ENCODE data around the gene CUX1.
"Not testable (repeated sequence)": the region's sequence is repeated elsewhere in the genome, so short reads cannot be mapped to it uniquely, and the experiment has no call there.

CUX1 gene

DNA sequence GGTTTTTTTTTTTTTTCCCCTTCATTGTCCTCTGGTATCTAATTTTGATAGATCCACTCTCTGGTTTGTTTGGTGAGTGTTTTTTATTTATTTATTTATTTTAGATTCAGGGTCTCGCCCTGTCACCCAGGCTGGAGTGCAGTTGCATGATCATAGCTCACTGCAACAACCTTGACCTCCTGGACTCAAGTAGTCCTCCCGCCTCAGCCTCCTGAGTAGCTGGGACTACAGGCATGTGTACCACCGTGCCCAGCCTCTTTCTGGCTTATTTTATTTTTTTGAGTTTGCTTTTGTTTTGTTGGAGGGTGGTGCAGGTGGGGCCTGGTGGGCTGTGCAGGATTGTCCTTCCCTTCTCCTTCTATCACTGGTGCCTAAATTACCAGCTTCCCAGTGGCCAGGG lies 282.0 kb downstream of the CUX1 start:
- no peak for DNase-seq (ENCODE audit: low read depth in 3 of 3)

- no peak for DNase-seq (ENCODE audit: low read depth in 3 of 3)
Measured at GRCh38 chr7:102101111-102101551, 283.7 kb downstream of the CUX1 start.

DNA sequence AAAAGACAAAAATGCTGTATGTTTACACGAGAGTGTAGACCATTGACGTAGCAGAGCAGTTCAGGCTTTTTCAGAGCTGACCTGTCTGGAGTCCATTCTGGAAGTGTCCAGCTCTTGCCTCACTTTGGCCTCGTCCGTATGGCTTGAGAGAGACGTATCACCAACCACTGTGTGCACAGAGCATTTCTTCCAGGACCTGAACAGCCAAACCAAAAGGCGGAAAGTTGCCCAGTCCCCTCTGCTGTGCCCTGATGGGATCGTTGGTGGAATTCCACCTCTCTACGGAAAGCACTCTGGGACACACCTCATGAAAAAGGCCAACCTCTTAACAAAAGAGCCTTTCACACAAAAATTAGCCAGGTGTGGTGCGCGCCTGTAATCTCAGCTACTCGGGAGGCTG lies 284.5 kb downstream of the CUX1 start:
- DNase-seq (ENCODE audit: low read depth in 3 of 3) = no peak

DNA sequence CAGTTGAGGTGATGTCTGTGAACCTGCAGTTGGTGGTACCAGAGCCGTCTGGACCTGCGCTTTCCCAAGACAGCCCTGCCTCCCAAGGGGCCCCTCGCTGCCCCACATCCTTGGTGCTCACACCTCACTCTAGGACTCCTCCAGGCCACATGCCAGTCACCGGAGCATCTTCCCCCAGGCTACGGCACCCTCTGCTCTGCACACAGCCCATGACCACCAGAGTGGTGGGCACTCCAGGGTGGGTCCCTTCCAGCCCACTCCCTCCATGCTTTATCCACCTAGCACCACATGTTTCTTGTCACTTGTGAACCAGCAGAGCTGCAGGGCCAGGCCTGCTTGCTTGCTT lies 285.6 kb downstream of the CUX1 start:
- no peak for DNase-seq (ENCODE audit: low read depth in 3 of 3)

DNA sequence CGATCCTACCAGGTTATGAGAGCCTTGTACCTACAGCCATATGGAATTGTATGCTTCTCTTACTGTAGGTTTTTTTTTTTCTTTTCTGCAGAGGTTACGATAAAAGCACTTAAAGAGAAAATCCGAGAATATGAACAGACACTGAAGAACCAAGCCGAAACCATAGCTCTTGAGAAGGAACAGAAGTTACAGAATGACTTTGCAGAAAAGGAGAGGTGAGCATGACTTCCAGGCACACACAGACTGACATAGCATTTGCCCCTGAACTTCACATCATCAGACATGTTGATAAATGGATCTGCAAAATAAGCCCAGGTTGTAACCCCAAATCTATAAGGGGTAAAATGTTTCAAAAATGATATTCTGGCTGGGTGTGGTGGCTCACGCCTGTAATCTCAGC lies 286.8 kb downstream of the CUX1 start:
- DNase-seq (ENCODE audit: low read depth in 3 of 3) = no peak

DNA sequence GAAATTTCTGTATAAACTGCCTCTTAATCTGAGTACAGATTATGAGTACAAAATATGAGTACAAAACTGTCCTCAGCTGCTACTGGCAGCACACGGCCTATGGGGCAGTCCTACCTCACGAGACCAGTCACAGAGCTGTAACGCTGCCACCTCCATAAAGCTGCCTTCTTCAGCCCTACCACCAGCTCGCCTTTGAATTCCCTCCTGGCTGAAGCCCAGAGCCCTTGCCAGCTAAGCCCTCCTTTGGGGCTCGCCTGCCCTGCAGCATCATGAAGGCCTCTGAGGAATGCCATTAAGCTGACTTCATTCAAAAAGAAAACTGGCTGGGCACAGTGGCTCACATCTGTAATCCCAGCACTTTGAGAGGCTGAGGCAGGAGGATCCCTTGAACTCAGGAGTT lies 289.2 kb downstream of the CUX1 start:
- no peak for DNase-seq (ENCODE audit: low read depth in 3 of 3)

DNA sequence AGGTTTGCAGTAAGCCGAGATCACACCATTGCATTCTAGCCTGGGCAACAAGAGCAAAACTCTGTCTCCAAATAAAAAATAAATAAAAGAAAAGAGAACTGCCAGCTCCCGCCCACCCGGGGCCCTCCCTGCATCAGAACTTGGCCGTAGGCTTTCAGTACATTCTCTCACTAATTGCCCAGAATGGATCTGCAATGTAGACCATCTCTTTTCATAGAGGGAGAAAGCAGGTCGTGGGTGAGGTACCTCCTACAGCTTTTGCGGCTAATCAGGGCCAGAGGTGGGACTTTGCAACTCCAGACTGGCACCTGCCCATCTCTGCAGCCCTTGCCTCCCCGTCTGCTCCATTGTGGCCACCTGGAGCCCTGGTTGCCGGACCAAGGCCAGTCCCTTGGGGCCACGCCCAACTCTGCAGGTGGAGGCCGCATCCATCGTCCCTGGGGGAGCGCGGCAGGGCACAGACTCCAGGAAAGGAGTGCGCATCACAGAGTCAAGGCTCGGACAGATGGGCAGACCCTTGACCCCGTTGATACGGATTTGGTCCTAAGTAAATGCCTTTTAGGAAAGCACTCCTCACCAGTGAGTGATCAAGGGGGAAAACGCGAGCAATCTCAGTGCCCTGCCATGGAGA lies 290.2 kb downstream of the CUX1 start:
- DNase-seq (ENCODE audit: low read depth in 3 of 3) = no peak

GRCh38 chr7:102111061-102112041 lies 293.9 kb downstream of the CUX1 start:
- no peak for DNase-seq (ENCODE audit: low read depth in 3 of 3)

GRCh38 chr7:102115181-102115580 lies 297.8 kb downstream of the CUX1 start:
- DNase-seq (ENCODE audit: low read depth in 3 of 3) = no peak

- no peak for DNase-seq (ENCODE audit: low read depth in 3 of 3)
Measured at GRCh38 chr7:102115931-102116330, 298.5 kb downstream of the CUX1 start.

DNA sequence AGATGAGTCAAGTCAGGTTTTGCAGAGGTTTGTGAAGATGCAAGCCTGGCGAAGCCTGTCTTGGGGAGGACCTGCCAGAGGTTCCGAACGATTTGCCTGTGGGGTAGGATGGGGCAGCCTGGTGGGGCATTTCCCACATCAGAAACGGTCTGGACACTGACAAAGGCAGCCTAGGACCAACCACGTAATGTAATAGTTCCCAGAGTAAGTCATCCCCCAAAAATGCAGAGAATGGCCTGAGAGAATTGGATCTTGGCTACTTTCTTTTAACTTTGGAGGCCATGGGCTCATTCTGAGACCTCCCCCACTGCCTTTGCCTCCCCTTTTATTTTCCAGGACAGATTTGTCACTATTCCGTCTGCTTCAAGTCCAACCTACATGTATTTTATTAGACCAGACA lies 300.3 kb downstream of the CUX1 start:
- no peak for DNase-seq (ENCODE audit: low read depth in 3 of 3)

GRCh38 chr7:102119213-102119651 lies 301.8 kb downstream of the CUX1 start:
- no peak for DNase-seq (ENCODE audit: low read depth in 3 of 3)

- DNase-seq (ENCODE audit: low read depth in 3 of 3) = no peak
Measured at GRCh38 chr7:102119925-102120324, 302.5 kb downstream of the CUX1 start.

DNA sequence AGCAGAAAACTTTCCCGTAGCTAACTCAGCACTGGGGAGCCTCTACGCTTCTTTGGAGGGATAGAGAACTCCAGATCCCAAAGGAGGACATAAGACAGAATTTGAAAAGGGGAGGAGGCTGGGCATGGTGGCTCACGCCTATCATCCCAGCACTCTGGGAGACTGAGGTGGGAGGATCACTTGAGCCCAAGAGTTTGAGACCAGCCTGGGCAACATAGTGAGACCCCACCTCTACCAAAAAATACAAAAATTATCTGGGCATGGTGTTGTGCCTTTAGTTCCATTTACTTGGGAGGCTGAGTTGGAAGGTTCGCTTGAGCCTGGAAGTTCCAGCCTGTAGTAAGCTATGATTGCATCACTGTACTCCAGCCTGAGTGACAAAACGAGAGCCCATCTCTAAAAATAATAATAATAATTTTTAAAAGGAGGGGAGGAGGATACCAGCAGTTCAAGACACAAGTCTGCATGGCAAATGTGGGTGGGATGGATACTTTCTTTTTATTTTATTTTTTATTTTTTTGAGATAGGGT lies 303.3 kb downstream of the CUX1 start:
- DNase-seq (ENCODE audit: low read depth in 3 of 3) = no peak

DNA sequence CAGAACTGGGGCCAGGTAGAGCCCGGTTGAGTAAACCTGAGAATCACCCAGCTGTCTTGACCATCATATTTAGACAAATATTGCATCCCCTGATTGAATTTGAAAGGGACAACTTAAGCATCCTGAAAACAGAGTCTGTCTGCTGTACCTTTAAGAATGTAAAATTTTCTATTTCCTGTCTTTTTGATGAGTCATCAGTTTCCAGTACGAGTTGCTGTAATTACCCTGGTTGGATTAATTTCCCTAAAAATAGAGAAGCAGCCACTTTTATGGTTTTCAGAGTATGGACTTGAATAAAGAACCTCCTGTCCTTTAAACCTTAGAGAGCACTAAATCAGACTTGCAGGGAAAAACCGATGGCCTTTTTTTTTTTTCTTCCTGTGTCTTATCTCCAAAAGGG lies 304.6 kb downstream of the CUX1 start:
- DNase-seq (ENCODE audit: low read depth in 3 of 3) = no peak

DNA sequence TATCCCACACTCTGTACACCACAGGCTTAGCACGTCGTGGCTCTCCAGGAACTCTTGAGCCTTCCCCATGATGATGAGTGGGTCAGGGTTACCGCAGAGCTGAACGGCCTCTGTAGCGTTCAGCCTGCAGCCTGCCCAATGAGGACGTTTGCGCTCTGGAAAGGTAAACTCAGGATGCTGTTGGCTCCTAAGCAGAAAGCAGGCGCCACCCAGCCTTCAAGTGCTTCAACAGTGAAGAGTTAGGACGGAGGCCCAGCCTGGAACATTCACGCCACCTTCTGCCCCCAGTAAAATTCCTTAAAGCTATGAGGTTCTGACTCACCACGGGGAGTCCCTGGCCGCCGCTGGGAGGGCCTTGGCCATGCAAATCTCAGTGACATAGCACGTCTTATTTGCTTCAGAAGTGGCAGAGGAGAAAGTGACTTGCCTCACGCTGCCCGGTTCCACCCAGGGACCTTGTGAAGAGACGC lies 307.7 kb downstream of the CUX1 start:
- DNase-seq (ENCODE audit: low read depth in 3 of 3) = no peak

GRCh38 chr7:102128303-102128702 lies 310.9 kb downstream of the CUX1 start:
- no peak for DNase-seq (ENCODE audit: low read depth in 3 of 3)

GRCh38 chr7:102129636-102130370 lies 312.4 kb downstream of the CUX1 start:
- no peak for DNase-seq (ENCODE audit: low read depth in 3 of 3)

DNA sequence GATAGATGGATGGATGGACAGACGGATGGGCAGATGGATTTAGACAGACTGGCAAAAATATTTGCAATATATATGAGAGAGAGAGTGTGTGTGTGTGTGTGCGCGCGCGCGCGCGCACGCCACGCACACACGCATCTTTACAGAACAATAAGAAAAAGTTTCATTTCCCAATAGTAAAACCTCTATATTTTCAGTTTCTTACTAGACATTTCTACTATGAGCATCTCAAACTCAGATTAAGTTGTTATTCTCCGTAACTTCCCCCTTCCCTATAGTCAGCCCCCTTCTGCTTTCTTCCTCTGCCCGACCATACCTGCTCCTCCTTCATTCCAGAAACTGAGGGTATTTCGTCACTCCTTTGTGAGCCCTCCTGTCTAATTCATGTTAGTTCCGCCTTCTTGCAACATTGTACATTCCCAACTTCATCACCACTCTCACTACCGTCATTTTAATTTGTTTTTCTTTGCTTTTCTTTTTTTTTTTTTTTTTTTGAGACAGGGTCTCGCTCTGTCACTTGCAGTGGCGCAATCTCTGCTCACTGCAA lies 314.9 kb downstream of the CUX1 start:
- no peak for DNase-seq (ENCODE audit: low read depth in 3 of 3)

- DNase-seq (ENCODE audit: low read depth in 3 of 3) = no peak
Measured at GRCh38 chr7:102138676-102139075, 321.2 kb downstream of the CUX1 start.

DNA sequence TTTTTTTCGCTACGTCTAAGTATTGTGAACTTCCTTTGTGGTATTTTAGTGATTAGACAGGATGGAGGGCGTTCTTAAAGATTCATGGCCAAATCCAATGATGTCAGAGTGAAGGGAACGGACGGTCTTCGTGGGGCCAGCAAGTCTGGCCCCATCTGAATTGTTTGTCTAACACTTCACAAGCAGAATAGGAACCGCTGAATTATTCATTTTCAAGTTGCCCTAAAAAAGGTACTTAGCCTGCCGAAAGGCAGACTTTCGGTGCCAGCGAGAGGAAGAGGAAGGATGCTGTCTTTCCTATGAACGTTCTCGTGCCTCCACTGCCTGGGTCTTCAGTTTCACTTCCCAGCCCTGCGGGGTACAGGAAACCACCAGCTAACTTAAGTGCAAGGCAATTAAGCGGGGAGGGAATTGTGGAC lies 323.5 kb downstream of the CUX1 start:
- no peak for DNase-seq (ENCODE audit: low read depth in 3 of 3)

DNA sequence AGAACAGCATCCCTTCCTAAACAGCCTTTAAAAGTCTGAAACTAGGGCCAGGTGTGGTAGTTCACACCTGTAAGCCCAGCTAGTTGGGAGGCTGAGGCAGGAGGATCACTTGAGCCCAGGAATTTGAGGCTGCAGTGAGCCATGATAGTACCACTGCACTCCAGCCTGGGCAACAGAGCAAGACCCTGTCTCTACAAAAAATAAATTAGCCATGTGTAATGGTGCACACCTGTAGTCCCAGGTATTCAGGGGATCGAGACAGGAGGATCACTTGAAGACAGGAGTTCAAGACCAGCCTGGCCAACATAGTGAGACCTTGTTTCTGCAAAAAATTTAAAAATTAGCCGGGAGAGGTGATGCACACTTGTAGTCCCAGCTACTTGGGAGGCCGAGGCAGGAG lies 325.0 kb downstream of the CUX1 start:
- not testable (repeated sequence) for DNase-seq (ENCODE audit: low read depth in 3 of 3)

Measured in stimulated activated CD4-positive, alpha-beta T cell treated with anti-CD3 and anti-CD28 coated beads, TNF-alpha, amount 100 ng/mL, for 48 hours (primary cell).